Liver (tissue), 9 donors: ENCODE measurements around the gene CRY1. TPM values are rescaled to one million over a fixed set of nuclear protein-coding genes. Genes with fewer than 3 reads are reported as not detected.

Source experiments
- DNase-seq: peaks from one replicate; pipeline ENCODE4 v3.0.0-alpha.2; 2017; ENCODE audit warnings: low spot score
- H3K27ac ChIP-seq, 2 donors: one replicate each; pipeline ENCODE4 v1.7.0; 2013; ENCODE audit warnings: inconsistent platforms in 2 of 2, low read length in 2 of 2, control low read depth in 1 of 2, low read depth in 1 of 2, mild to moderate bottlenecking in 1 of 2
- H3K27me3 ChIP-seq, 4 donors: one replicate each; pipeline versions ENCODE4 v1.6.1 to v1.7.0; 2013; ENCODE audit warnings: low read length in 3 of 4, inconsistent platforms in 1 of 4, mild to moderate bottlenecking in 1 of 4, moderate library complexity in 1 of 4; ENCODE audit not compliant: control insufficient read depth in 4 of 4, insufficient read depth in 4 of 4
- H3K36me3 ChIP-seq, 4 donors: one replicate each; pipeline versions ENCODE4 v1.6.1 to v1.7.0; 2013; ENCODE audit warnings: low read length in 3 of 4, mild to moderate bottlenecking in 3 of 4, low read depth in 1 of 4, moderate library complexity in 1 of 4; ENCODE audit not compliant: control insufficient read depth in 4 of 4, insufficient read depth in 3 of 4
- H3K4me1 ChIP-seq, 4 donors: one replicate each; pipeline versions ENCODE4 v1.6.1 to v1.7.0; 2013; ENCODE audit warnings: low read length in 3 of 4, mild to moderate bottlenecking in 3 of 4, moderate library complexity in 1 of 4; ENCODE audit not compliant: control insufficient read depth in 4 of 4, insufficient read depth in 4 of 4
- H3K4me3 ChIP-seq, 3 donors: one replicate each; pipeline versions ENCODE4 v1.6.1 to v1.7.0; 2013; ENCODE audit warnings: low read length in 3 of 3, control low read depth in 1 of 3, low read depth in 1 of 3, mild to moderate bottlenecking in 1 of 3
- H3K9ac ChIP-seq, 2 donors: one replicate each; pipeline ENCODE4 v1.7.0; 2013; ENCODE audit warnings: low read length in 2 of 2, mild to moderate bottlenecking in 2 of 2, moderate library complexity in 2 of 2, control low read depth in 1 of 2, low read depth in 1 of 2
- H3K9me3 ChIP-seq, 4 donors: one replicate each; pipeline versions ENCODE4 v1.6.1 to v1.7.0; 2013; ENCODE audit warnings: low read length in 3 of 4; ENCODE audit not compliant: control insufficient read depth in 4 of 4
- EGR1 ChIP-seq, 2 donors: IDR thresholded peaks; 2 replicates each; pipeline ENCODE4 v1.6.1; 2016 to 2018; ENCODE audit warnings: antibody characterized with exemption in 2 of 2, low read depth in 2 of 2
- FOXA2 ChIP-seq: IDR thresholded peaks from 2 replicates; pipeline ENCODE4 v1.6.1; 2016; ENCODE audit warnings: antibody characterized with exemption
- GABPA ChIP-seq, 2 donors: IDR thresholded peaks in 1 of 2; conservative IDR thresholded peaks in 1 of 2; 2 replicates each; pipeline ENCODE4 v1.6.1; 2016; ENCODE audit warnings: antibody characterized with exemption in 2 of 2, mild to moderate bottlenecking in 1 of 2, moderate library complexity in 1 of 2
- HNF4G ChIP-seq: IDR thresholded peaks from 2 replicates; pipeline ENCODE4 v1.6.1; 2016; ENCODE audit warnings: antibody characterized with exemption
- JUND ChIP-seq, 2 donors: IDR thresholded peaks; 2 replicates each; pipeline ENCODE4 v1.6.1; 2016; ENCODE audit warnings: antibody characterized with exemption in 2 of 2
- NR2F2 ChIP-seq: IDR thresholded peaks from 2 replicates; pipeline ENCODE4 v1.6.1; 2016; ENCODE audit warnings: antibody characterized with exemption
- RAD21 ChIP-seq, 2 donors: IDR thresholded peaks; 2 replicates each; pipeline ENCODE4 v1.6.1; 2016; ENCODE audit warnings: antibody characterized with exemption in 2 of 2, mild to moderate bottlenecking in 2 of 2
- TAF1 ChIP-seq: conservative IDR thresholded peaks from 2 replicates; pipeline ENCODE4 v1.6.1; 2016; ENCODE audit warnings: antibody characterized with exemption, mild to moderate bottlenecking
- WGBS: extraction: QIAGEN DNeasy Blood & Tissue Kit; methylation state at CpG from one replicate; pipeline ENCODE4 v1.1.7; 2013; 5-methylcytosine and 5-hydroxymethylcytosine counted together
- polyA plus RNA-seq, 2 donors: library from polyadenylated mRNA; stranded (reverse) in 1 of 2; unstranded in 1 of 2; fragments of 200-250 nt in 1 of 2; fragments of >200 nt in 1 of 2; fragmentation: Nextera tagmentation in 1 of 2; extraction: Ambion mirVana in 1 of 2; gene quantifications; one replicate each; pipeline versions ENCODE4 v1.2.1 to v1.2.3, GENCODE V29; 2013 to 2015
- total RNA-seq, 2 donors: library from RNA; depleted of rRNA; stranded (reverse); fragments of >200 nt; gene quantifications; one replicate each; pipeline ENCODE4 v1.2.3, GENCODE V29; 2014
- TF ChIP-seq, protein P1 (sequence below): IDR thresholded peaks from 2 replicates; pipeline ENCODE4 v1.6.1; 2016; ENCODE audit warnings: antibody characterized with exemption
- TF ChIP-seq, protein P2 (sequence below): IDR thresholded peaks from 2 replicates; pipeline ENCODE4 v1.6.1; 2016; ENCODE audit warnings: antibody characterized with exemption
- TF ChIP-seq, protein P3 (sequence below): IDR thresholded peaks from 2 replicates; pipeline ENCODE4 v1.6.1; 2016; ENCODE audit warnings: antibody characterized with exemption, mild to moderate bottlenecking
- TF ChIP-seq, protein P4 (sequence below): IDR thresholded peaks from 2 replicates; pipeline ENCODE4 v1.6.1; 2016; ENCODE audit warnings: antibody characterized with exemption
- TF ChIP-seq, protein P5 (sequence below): fragments of 150-350 bp; IDR thresholded peaks from 2 replicates; pipeline ENCODE4 v1.5.1; 2017; ENCODE audit warnings: improper control_type of control experiment, low read depth, low read length; ENCODE audit not compliant: missing input control
- donor health status: healthy.
- donor health status: healthy.
- donor health status: healthy.
- donor health status: healthy.
- donor health status: healthy.

The CRY1 gene
- total and polyA plus RNA-seq, 4 donors = 5.7 to 16.6 (median 10.1) TPM

DNA sequence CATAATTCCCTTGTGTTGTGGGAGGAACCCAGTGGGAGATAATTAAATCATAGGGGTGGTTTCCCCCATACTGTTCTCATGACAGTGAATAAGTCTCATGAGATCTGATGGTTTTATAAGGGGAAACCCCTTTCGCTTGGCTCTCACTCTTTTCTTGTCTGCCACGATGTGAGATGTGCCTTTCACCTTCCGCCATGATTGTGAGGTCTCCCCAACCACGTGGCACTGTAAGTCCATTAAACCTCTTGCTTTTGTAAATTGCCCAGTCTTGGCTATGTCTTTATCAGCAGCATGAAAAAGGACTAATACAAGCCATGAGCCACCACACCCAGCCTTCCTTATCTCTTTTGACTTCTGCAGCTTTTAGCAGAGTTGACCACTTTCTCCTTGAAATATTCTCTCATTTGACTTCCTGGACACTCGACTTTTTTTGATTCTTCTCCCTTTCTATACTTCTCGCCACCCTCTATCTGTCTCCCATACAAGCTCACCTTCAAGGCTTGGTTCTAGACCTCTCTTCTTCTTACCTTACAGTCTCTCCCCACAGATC is 108.7 kb downstream of the CRY1 start:
- Histone ChIP-seq H3K36me3 (peaks cover 0 to 3% (median 1%) of the 10 kb centered on the region in 4 donors), H3K27me3 (no peaks in the 10 kb centered on the region), H3K9me3 (no peaks in the 10 kb centered on the region), H3K4me1 (peaks cover 6 to 16% (median 13%) of the 10 kb centered on the region in 4 donors), H3K9ac (no peak overlapping the region), H3K27ac (no peak overlapping the region), H3K4me3 (no peak overlapping the region)
- 96% methylated on average over 6 of the region's 6 CpGs for WGBS
- no peak for DNase-seq
- TF ChIP-seq JUND (IDR thresholded peaks at IDR 0.05) = no peak
- TF ChIP-seq, protein P1, sequence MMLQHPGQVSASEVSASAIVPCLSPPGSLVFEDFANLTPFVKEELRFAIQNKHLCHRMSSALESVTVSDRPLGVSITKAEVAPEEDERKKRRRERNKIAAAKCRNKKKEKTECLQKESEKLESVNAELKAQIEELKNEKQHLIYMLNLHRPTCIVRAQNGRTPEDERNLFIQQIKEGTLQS = no peak
- TF ChIP-seq HNF4G = no peak

DNA sequence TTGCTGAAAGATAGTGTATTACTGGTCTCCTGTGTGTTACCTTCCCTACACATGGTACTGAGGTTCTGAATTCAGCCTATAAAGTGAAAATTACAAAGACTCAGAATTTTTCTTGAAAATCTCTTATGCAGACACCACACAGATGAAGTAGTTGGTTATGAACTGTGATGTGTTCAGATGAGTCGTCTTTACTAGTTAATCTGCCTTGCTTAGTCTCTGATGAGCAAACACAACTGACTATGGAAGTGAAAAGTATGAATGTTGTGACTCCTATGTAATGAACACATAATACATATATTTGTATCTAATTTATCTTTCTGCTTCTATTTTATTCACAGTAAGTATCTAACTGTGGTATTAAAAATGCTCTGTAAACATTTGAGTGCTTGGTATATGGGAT is 111.1 kb downstream of the CRY1 start:
- peaks cover 15 to 32% (median 20%) of the 10 kb centered on the region in 4 donors for H3K4me1 ChIP-seq
- DNase-seq = no peak
- H3K27ac ChIP-seq = no peak overlapping the region
- 90% methylated on average over 1 of the region's 1 CpG for WGBS
- H3K27me3 ChIP-seq = no peaks in the 10 kb centered on the region
- H3K9me3 ChIP-seq = no peaks in the 10 kb centered on the region
- H3K4me3 ChIP-seq = no peak overlapping the region
- TF ChIP-seq RAD21 (IDR thresholded peaks at IDR 0.05) (no peak), FOXA2 (no peak), JUND (IDR thresholded peaks at IDR 0.05) (no peak), GABPA (IDR thresholded peaks at IDR 0.05 in 1 of 2, conservative IDR thresholded peaks at IDR 0.05 in 1 of 2) (no peak)
- TF ChIP-seq, protein P2, sequence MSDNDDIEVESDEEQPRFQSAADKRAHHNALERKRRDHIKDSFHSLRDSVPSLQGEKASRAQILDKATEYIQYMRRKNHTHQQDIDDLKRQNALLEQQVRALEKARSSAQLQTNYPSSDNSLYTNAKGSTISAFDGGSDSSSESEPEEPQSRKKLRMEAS = no peak
- TF ChIP-seq, protein P3, sequence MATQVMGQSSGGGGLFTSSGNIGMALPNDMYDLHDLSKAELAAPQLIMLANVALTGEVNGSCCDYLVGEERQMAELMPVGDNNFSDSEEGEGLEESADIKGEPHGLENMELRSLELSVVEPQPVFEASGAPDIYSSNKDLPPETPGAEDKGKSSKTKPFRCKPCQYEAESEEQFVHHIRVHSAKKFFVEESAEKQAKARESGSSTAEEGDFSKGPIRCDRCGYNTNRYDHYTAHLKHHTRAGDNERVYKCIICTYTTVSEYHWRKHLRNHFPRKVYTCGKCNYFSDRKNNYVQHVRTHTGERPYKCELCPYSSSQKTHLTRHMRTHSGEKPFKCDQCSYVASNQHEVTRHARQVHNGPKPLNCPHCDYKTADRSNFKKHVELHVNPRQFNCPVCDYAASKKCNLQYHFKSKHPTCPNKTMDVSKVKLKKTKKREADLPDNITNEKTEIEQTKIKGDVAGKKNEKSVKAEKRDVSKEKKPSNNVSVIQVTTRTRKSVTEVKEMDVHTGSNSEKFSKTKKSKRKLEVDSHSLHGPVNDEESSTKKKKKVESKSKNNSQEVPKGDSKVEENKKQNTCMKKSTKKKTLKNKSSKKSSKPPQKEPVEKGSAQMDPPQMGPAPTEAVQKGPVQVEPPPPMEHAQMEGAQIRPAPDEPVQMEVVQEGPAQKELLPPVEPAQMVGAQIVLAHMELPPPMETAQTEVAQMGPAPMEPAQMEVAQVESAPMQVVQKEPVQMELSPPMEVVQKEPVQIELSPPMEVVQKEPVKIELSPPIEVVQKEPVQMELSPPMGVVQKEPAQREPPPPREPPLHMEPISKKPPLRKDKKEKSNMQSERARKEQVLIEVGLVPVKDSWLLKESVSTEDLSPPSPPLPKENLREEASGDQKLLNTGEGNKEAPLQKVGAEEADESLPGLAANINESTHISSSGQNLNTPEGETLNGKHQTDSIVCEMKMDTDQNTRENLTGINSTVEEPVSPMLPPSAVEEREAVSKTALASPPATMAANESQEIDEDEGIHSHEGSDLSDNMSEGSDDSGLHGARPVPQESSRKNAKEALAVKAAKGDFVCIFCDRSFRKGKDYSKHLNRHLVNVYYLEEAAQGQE = no peak
- TF ChIP-seq, protein P4, sequence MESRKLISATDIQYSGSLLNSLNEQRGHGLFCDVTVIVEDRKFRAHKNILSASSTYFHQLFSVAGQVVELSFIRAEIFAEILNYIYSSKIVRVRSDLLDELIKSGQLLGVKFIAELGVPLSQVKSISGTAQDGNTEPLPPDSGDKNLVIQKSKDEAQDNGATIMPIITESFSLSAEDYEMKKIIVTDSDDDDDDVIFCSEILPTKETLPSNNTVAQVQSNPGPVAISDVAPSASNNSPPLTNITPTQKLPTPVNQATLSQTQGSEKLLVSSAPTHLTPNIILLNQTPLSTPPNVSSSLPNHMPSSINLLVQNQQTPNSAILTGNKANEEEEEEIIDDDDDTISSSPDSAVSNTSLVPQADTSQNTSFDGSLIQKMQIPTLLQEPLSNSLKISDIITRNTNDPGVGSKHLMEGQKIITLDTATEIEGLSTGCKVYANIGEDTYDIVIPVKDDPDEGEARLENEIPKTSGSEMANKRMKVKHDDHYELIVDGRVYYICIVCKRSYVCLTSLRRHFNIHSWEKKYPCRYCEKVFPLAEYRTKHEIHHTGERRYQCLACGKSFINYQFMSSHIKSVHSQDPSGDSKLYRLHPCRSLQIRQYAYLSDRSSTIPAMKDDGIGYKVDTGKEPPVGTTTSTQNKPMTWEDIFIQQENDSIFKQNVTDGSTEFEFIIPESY = no peak
- H3K36me3 ChIP-seq = peaks cover 0 to 3% (median 1%) of the 10 kb centered on the region in 4 donors
- H3K9ac ChIP-seq = no peak overlapping the region

DNA sequence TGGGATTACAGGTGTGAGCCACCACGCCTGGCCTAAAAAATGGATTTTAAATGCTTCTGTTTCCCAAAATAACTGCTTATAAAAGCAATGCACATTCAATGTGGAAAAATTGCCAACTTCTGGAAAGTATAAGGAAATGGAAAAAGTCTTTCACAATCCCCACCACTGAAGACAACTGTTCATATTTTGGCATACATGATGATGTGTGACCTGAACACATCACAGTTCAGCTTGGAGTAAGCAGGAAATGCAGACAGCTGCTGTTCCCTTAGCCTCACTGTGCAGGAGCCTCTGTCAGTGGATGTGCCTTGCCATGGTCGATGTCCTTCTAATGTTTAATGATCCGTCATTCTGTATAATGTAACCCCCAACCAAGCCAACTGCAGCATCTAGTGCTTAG is 111.6 kb downstream of the CRY1 start:
- WGBS = 86% methylated on average over 3 of the region's 3 CpGs
- H3K36me3 ChIP-seq = peaks cover 0 to 3% (median 1%) of the 10 kb centered on the region in 4 donors
- H3K9me3 ChIP-seq = no peaks in the 10 kb centered on the region
- no peak overlapping the region for H3K27ac ChIP-seq
- no peak overlapping the region for H3K9ac ChIP-seq
- no peak for DNase-seq
- H3K27me3 ChIP-seq = no peaks in the 10 kb centered on the region
- peaks cover 16 to 36% (median 22%) of the 10 kb centered on the region in 4 donors for H3K4me1 ChIP-seq
- TF ChIP-seq, protein P3 = no peak
- TF ChIP-seq RAD21 (IDR thresholded peaks at IDR 0.05) (peak in 1 of 2 donors; percentile 22), NR2F2 (peak; percentile 75), TAF1 (no peak), HNF4G (no peak), EGR1 (IDR thresholded peaks at IDR 0.05; ENCODE audit: low read depth in 2 of 2) (no peak)
- TF ChIP-seq, protein P5, sequence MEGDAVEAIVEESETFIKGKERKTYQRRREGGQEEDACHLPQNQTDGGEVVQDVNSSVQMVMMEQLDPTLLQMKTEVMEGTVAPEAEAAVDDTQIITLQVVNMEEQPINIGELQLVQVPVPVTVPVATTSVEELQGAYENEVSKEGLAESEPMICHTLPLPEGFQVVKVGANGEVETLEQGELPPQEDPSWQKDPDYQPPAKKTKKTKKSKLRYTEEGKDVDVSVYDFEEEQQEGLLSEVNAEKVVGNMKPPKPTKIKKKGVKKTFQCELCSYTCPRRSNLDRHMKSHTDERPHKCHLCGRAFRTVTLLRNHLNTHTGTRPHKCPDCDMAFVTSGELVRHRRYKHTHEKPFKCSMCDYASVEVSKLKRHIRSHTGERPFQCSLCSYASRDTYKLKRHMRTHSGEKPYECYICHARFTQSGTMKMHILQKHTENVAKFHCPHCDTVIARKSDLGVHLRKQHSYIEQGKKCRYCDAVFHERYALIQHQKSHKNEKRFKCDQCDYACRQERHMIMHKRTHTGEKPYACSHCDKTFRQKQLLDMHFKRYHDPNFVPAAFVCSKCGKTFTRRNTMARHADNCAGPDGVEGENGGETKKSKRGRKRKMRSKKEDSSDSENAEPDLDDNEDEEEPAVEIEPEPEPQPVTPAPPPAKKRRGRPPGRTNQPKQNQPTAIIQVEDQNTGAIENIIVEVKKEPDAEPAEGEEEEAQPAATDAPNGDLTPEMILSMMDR = no peak
- no peak overlapping the region for H3K4me3 ChIP-seq
